Skeletal muscle tissue (tissue), 4 donors: Measurements from ENCODE around the gene TIGAR. TPM values are rescaled to one million over a fixed set of nuclear protein-coding genes. Genes with fewer than 3 reads are reported as not detected.

ENCODE experiments used
- H3K27ac ChIP-seq: one replicate; pipeline ENCODE4 v1.7.0; 2013; ENCODE audit warnings: mild to moderate bottlenecking, low read depth, low read length, inconsistent platforms
- H3K27me3 ChIP-seq, 3 donors: one replicate each; pipeline ENCODE4 v1.7.0; 2013; ENCODE audit warnings: low read length in 3 of 3; ENCODE audit not compliant: control insufficient read depth in 3 of 3, insufficient read depth in 3 of 3
- H3K36me3 ChIP-seq, 3 donors: one replicate each; pipeline ENCODE4 v1.7.0; 2013; ENCODE audit warnings: low read length in 3 of 3; ENCODE audit not compliant: control insufficient read depth in 3 of 3, insufficient read depth in 3 of 3
- H3K4me1 ChIP-seq, 3 donors: one replicate each; pipeline ENCODE4 v1.7.0; 2013; ENCODE audit warnings: low read length in 3 of 3, mild to moderate bottlenecking in 3 of 3; ENCODE audit not compliant: control insufficient read depth in 3 of 3, insufficient read depth in 3 of 3
- H3K4me3 ChIP-seq, 3 donors: one replicate each; pipeline ENCODE4 v1.7.0; 2013; ENCODE audit warnings: low read length in 3 of 3
- H3K9ac ChIP-seq, 3 donors: one replicate each; pipeline ENCODE4 v1.7.0; 2013; ENCODE audit warnings: low read length in 3 of 3, mild to moderate bottlenecking in 3 of 3, moderate library complexity in 2 of 3, low read depth in 1 of 3
- H3K9me3 ChIP-seq, 3 donors: one replicate each; pipeline ENCODE4 v1.7.0; 2013; ENCODE audit warnings: low read length in 3 of 3; ENCODE audit not compliant: control insufficient read depth in 3 of 3
- total RNA-seq: library from RNA; depleted of rRNA; stranded (reverse); fragments of >200 nt; gene quantifications from one replicate; pipeline ENCODE4 v1.2.3, GENCODE V29; 2014
- donor health status: Osteomylitis.

Gene TIGAR
- total RNA-seq, 1 donor from 2014 or later = 3.1 TPM

DNA sequence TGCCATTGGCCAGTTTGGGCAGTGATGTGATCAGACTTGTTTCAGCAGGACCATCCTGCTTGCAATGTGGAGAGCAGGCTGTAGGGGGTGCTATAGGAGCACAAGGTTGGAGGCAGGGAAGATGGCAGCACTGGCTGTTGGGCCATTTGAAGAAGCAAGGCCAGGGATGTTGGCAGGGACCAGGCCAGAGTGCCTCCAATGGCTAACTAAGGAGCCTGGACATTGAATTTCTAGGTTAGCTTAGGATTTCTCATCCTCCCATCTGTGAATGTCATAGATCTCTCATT, 35.0 kb downstream of the TIGAR start:
- H3K27ac ChIP-seq = no peak overlapping the region
- H3K4me3 ChIP-seq = no peak overlapping the region

DNA sequence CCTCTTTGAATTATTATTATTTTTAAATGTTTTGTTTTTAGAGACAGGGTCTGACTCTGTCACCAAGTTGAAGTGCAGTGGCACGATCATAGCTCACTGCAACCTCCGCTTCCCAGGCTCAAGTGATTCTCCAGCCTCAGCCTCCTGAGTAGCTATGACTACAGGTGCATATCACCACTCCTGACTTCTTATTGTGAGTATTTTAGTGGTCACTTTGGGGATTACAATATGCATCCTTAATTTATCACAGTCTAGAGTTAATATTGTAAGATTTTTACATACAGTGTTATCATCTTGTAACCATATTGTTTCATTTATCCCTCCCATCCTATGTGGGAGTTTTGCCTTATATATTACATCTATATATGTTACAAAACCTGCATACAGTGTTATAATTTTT, 45.1 kb downstream of the TIGAR start:
- H3K9me3 ChIP-seq = no peaks in the 10 kb centered on the region
- H3K9ac ChIP-seq = no peak overlapping the region
- no peaks in the 10 kb centered on the region for H3K4me1 ChIP-seq
- no peak overlapping the region for H3K4me3 ChIP-seq
- no peak overlapping the region for H3K27ac ChIP-seq
- H3K36me3 ChIP-seq = no peaks in the 10 kb centered on the region
- H3K27me3 ChIP-seq = peaks cover 0 to 4% (median 0%) of the 10 kb centered on the region in 3 donors

More for the DNA sequence above, 35.0 kb downstream of the TIGAR start:
- H3K9ac ChIP-seq = no peak overlapping the region
- H3K9me3 ChIP-seq = no peaks in the 10 kb centered on the region
- H3K27me3 ChIP-seq = no peaks in the 10 kb centered on the region
- H3K4me1 ChIP-seq = no peaks in the 10 kb centered on the region
- peaks cover 2 to 11% (median 7%) of the 10 kb centered on the region in 3 donors for H3K36me3 ChIP-seq

DNA sequence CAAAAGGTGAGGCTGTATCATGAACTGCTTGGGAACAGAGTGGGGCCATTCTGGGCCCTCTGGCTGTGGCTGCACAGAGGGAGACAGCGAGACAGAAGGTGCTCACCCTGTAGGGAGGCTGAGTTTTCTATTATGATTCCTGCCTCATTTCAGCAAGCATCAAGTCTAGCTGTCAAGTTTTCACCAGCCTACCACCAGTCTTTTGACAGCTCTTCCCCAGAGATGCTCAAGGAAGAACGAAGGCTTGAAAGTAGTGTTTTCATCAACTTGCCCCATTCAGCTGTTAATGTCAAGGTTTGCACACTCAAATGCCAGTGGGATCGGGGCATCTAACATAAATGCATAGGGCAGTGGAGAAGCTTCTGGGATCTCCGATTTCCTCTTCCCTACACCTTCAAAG, 48.5 kb downstream of the TIGAR start:
- H3K27me3 ChIP-seq = peaks cover 0 to 7% (median 0%) of the 10 kb centered on the region in 3 donors
- H3K9me3 ChIP-seq = no peaks in the 10 kb centered on the region
- no peak overlapping the region for H3K9ac ChIP-seq
- H3K4me3 ChIP-seq = no peak overlapping the region
- no peaks in the 10 kb centered on the region for H3K4me1 ChIP-seq
- no peaks in the 10 kb centered on the region for H3K36me3 ChIP-seq
- no peak overlapping the region for H3K27ac ChIP-seq

DNA sequence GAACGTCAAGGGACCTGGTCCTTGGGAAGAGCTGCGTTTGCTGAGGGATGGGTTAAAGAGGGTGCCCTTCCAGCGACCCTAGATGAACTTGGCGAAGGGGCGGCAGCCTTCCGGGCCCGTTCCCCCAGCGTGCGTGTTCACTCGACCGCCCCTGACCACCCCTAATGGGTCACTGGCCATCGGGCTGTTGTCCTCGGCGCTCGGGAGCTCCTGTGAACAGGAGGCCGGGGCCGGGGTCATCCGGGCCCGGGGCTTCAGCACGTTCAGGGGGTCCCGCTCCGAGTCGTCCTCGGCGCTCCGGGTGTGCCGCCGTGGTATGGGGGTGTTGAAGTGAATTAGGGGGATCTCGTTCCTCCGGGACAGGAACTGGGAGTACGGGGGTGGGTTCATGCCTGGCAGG, 49.3 kb downstream of the TIGAR start:
- Histone ChIP-seq H3K9me3 (no peaks in the 10 kb centered on the region), H3K27ac (no peak overlapping the region), H3K36me3 (no peaks in the 10 kb centered on the region), H3K4me3 (no peak overlapping the region), H3K4me1 (no peaks in the 10 kb centered on the region), H3K27me3 (peaks cover 0 to 10% (median 5%) of the 10 kb centered on the region in 3 donors), H3K9ac (no peak overlapping the region)

DNA sequence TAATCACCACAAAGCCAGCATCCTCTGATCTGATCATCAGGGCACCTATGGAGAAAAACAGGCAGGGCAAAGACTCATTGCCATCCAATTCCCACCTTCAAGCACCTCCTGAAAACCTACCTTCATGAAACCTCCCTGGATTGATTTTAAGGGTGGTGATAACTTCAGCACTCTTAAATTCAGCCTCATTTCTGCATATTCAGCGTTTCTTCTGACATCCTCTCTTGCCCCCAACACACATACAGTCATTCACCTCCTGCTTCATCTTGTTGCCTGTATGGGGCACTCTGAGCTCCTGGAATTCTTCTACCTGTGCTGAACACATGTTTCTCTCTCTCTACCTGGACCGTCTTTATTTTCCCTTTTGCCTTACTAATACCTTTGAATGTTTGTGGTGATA, 51.6 kb downstream of the TIGAR start:
- no peak overlapping the region for H3K4me3 ChIP-seq
- H3K27ac ChIP-seq = no peak overlapping the region
- H3K27me3 ChIP-seq = peaks cover 0 to 13% (median 7%) of the 10 kb centered on the region in 3 donors
- no peak overlapping the region for H3K9ac ChIP-seq
- H3K36me3 ChIP-seq = no peaks in the 10 kb centered on the region
- no peaks in the 10 kb centered on the region for H3K9me3 ChIP-seq
- no peaks in the 10 kb centered on the region for H3K4me1 ChIP-seq

DNA sequence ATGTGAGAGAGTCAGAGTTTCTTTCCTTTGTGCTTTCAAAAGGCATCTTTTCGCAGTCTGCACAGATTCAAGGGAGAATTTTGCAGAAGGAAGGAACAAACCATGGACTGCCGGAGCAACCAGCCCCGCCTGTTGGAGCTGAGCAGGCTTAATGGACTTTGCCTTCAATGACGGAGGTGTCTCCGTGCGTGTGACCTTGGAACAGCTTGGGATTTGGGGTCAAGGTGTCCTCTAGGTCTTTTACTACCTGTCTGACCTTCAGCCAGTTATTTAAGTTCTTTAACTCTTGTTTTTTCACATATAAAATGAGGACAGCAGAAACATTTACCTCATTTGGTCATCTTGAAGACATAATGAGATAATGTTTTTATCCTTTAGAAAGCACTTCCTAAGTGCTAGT, 54.4 kb downstream of the TIGAR start:
- H3K9me3 ChIP-seq = no peaks in the 10 kb centered on the region
- H3K4me3 ChIP-seq = no peak overlapping the region
- no peak overlapping the region for H3K9ac ChIP-seq
- peaks cover 0 to 11% (median 10%) of the 10 kb centered on the region in 3 donors for H3K27me3 ChIP-seq
- no peak overlapping the region for H3K27ac ChIP-seq
- no peaks in the 10 kb centered on the region for H3K36me3 ChIP-seq
- H3K4me1 ChIP-seq = peaks cover 0 to 4% (median 0%) of the 10 kb centered on the region in 3 donors

DNA sequence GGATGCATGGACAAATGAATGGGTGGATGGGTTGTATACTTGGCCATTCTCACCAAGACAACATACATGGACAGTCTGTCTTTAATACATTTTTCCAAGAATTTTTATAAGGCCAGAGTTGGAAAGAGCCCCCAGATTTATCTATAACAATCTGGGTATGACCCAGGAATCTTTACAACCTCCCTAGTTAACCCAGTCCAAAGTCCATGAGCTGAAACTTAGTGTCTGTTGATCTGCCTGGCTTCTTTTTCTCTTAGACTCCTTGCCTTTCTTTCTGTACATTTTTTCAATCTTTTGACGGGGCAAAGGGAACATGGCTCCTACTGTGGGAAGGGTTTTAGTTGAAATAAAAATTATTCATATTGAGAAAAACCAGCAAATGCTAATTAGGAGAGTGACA, 57.8 kb downstream of the TIGAR start:
- no peak overlapping the region for H3K9ac ChIP-seq
- H3K4me1 ChIP-seq = peaks cover 0 to 4% (median 0%) of the 10 kb centered on the region in 3 donors
- no peaks in the 10 kb centered on the region for H3K9me3 ChIP-seq
- no peaks in the 10 kb centered on the region for H3K36me3 ChIP-seq
- H3K4me3 ChIP-seq = no peak overlapping the region
- peaks cover 0 to 10% (median 6%) of the 10 kb centered on the region in 3 donors for H3K27me3 ChIP-seq
- H3K27ac ChIP-seq = no peak overlapping the region

DNA sequence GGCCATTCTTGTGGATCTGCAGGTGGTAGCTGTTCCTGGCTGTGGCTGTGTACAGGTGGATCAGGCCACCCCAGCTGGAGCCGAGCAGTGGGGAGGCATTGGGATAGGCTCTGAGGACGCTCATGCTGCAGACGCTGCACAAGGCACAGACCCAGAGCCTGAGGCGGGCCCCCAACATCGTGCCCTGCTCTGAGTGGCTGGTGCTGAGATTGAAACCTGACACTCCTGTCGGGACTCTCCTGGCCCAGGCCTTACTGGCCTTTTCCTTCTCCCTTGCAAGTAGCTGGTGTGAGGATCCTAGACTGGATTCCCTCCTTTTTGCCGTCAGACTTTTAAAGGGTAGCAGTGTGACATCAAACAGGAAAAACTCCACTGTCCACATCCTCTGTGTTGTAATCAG, 58.4 kb downstream of the TIGAR start, which contains the start of gene FGF23:
TSS of gene FGF23 (minus strand) at position 308 of the 400 bp plus-strand sequence. CDS start at position 178, 130 bp downstream.
- Histone ChIP-seq H3K4me3 (no peak within 1 kb of the TSS), H3K9ac (no peak within 1 kb of the TSS), H3K36me3 (no peaks in the 10 kb centered on the region), H3K4me1 (peaks cover 0 to 4% (median 0%) of the 10 kb centered on the region in 3 donors), H3K27me3 (peaks cover 0 to 10% (median 6%) of the 10 kb centered on the region in 3 donors), H3K27ac (no peak within 1 kb of the TSS), H3K9me3 (no peaks in the 10 kb centered on the region)

DNA sequence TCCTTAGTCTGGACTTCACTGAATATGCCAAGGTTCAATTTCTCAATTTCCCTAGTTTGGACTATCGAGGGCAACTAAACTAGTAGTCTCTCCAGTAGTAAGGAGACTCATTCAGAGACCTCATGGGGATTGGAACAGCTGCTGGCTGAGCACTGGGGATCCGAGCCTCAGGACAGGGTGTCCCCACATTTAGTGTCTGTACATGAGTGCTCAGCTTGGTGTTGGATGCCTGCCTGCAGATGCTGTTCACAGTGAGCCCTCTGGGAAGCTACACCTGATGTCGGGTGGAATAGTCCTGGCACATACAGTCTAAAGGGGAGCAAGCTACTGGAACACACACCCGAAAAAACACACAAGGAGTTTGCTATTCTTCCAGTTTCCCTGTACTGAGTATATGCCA, 59.3 kb downstream of the TIGAR start:
- Histone ChIP-seq H3K27me3 (peaks cover 0 to 5% (median 2%) of the 10 kb centered on the region in 3 donors), H3K4me1 (peaks cover 0 to 4% (median 0%) of the 10 kb centered on the region in 3 donors), H3K36me3 (no peaks in the 10 kb centered on the region), H3K9me3 (no peaks in the 10 kb centered on the region), H3K27ac (no peak overlapping the region), H3K9ac (no peak overlapping the region), H3K4me3 (no peak overlapping the region)

DNA sequence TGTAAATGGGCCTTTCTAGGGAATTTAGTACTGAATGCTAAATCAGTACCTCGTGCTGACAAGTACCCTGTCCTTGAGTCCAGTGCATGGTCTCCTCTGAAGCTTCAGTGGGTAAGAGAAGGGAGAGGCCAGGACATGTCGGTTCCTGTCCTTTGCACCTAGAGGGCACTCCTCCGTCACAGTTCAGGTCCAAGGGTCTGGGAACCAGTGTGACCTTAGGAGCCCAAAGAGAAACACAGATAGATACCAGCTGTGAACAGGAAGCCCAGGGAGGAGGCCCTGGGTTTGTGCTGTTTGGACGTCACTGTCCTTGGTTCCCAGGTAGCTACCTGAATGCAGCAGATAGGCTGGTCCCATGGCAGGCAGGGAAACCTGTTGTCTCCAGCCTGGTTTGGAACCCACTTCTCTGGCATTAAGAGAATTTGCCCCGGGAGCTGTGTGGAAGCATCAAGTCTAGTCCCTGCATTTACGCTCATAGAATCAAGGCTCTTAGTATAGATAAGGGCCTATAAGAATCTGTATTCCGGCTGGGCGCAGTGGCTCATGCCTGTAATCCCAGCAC, 62.4 kb downstream of the TIGAR start:
- Histone ChIP-seq H3K4me3 (no peak overlapping the region), H3K9me3 (no peaks in the 10 kb centered on the region), H3K9ac (no peak overlapping the region), H3K27me3 (peaks cover 0 to 3% (median 3%) of the 10 kb centered on the region in 3 donors), H3K4me1 (peaks cover 0 to 4% (median 0%) of the 10 kb centered on the region in 3 donors), H3K36me3 (no peaks in the 10 kb centered on the region), H3K27ac (no peak overlapping the region)
